ENCODE measurements around the gene TOGARAM1.

TOGARAM1 gene

GRCh38 chr14:44989497-44990440 lies 27.8 kb downstream of the TOGARAM1 start (continued):
- TF ChIP-seq ZNF280D (tag by site-specific recombination; IDR thresholded peaks at IDR 0.05) (no peak), ZNF658 (tag by site-specific recombination; IDR thresholded peaks at IDR 0.05) (no peak), ZNF426 (tag by site-specific recombination; IDR thresholded peaks at IDR 0.05) (no peak), ZNF664 (tag by site-specific recombination; IDR thresholded peaks at IDR 0.05) (no peak), ZNF510 (tag by site-specific recombination; IDR thresholded peaks at IDR 0.05; ENCODE audit: insufficient replicate concordance) (no peak), ZNF18 (tag by site-specific recombination; IDR thresholded peaks at IDR 0.05) (no peak), ZNF26 (tag by site-specific recombination; IDR thresholded peaks at IDR 0.05) (no peak), ZNF132 (tag by site-specific recombination; IDR thresholded peaks at IDR 0.05; ENCODE audit: borderline replicate concordance) (no peak)

- Histone ChIP-seq H3K36me3 (ENCODE audit: control insufficient read depth in 2 of 2, insufficient read depth in 1 of 2, low read length in 2 of 2) (no peaks in the 10 kb centered on the region; a peak in 1 of 3 replicates), H3K9me3 (ENCODE audit: control insufficient read depth, insufficient read depth, low read depth, low read length) (no peaks in the 10 kb centered on the region), H3K4me1 (ENCODE audit: control insufficient read depth, insufficient read depth, low read length) (peaks cover 7% of the 10 kb centered on the region), H3K27ac (ENCODE audit: extremely low read depth, low read depth, low read length) (no peak overlapping the region), H3K4me3 (ENCODE audit: low read depth, low read length) (no peak overlapping the region)
- CTCF ChIA-PET = no interaction called here
- TF ChIP-seq ZNF530 (tag by site-specific recombination; IDR thresholded peaks at IDR 0.05; ENCODE audit: low read depth) (no peak), ZNF10 (tag by site-specific recombination; IDR thresholded peaks at IDR 0.05) (no peak), ZNF311 (tag by site-specific recombination; IDR thresholded peaks at IDR 0.05; ENCODE audit: borderline replicate concordance) (no peak), ZBTB44 (tag by site-specific recombination; IDR thresholded peaks at IDR 0.05) (no peak), ZSCAN30 (tag by site-specific recombination; IDR thresholded peaks at IDR 0.05) (no peak), ZSCAN4 (tag by site-specific recombination; IDR thresholded peaks at IDR 0.05) (no peak)
- POLR2A ChIA-PET = no interaction called here
Observed at GRCh38 chr14:44990533-44990932, 28.5 kb downstream of the TOGARAM1 start.
